HG03460 (cell line): ENCODE results near the gene TTC38.
"Not testable (repeated sequence)": the region's sequence is repeated elsewhere in the genome, so short reads cannot be mapped to it uniquely, and the experiment has no call there.

Source experiments
- ATAC-seq: cut with Tn5 transposase; IDR thresholded peaks from one replicate; pipeline ENCODE4 v1.9.1; 2021; ENCODE audit not compliant: unreplicated experiment

Gene TTC38

DNA sequence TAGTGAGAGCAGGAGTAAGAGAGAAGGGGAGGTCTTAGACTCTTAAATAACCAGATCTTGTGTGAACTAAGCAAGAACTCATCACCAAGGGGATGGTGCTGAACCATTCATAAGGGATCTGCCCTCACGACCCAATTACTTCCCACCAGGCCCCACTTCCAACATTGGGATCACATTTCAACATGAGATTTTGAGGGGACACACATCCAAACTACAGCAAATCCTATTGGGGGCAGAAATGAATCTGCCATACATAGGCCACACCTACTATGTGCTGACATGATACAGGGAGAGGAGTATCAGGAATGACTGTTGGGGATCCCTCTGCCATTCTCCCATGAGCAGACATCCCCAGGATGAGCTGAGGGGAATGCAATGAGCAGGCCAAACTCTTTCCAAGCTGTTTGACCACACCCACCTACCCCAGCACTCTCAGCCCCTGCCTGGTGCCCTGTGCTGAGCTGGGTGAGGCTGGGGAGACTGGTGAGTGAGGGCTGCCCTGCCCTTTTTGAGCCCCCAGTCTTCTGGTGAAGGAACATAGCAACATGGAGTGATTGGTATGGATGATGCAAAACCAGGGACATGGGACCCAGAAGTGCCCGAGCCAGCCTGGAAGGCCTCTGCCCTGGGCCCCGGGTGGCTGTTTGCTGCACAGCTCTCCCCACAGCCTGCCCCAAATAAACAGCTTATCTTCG, 27.6 kb downstream of the TTC38 start:
- ATAC-seq: no peak

DNA sequence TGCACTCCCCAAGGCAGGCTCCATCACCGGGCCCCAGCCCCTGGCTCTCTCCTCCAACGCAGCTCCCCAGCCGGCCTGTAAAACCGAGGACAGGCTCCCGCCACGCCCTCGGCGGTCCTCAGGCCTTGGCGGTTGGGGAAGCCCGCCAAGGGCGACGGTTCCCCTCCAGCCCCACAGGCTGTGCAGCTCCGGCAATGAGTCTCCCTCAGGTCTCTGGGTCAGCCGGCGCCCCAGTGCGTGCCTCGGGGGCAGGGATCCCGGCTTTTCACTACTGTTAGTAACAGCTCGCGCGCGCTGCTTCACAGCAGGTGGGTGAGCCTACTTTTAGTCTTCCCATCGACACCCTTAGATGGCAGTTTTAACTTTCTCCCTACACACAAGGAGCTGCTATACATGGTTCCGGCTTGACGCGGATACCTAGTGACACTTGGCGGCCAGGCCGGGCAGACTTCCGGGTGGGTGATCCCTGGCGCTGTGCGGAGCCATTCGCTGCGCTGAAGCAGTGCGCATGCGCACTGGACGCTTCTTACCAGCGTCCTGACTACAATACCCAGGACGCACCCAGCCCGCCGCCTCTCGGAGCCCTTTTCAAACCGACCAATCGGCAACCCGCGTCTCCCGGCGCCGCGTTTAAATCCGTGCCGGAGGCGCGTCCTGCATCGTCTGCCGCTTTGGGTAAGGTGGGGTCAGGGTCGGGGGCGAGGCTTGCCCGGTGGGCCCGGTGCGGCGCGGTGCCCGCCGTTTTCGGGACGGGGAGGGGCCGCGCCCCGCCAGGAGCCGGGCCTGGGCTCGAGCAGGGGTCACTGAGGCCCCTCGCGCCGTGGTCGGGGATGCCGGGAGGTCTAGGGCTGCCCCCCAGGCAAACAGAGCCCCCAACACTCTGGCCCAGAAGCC, 28.7 kb downstream of the TTC38 start, which contains the start of gene GTSE1:
Gene GTSE1 (plus strand): TSS at position 614 of the 894 bp plus-strand sequence. CDS start 531 bp downstream, outside the sequence.
- peak; percentile 87 for ATAC-seq

DNA sequence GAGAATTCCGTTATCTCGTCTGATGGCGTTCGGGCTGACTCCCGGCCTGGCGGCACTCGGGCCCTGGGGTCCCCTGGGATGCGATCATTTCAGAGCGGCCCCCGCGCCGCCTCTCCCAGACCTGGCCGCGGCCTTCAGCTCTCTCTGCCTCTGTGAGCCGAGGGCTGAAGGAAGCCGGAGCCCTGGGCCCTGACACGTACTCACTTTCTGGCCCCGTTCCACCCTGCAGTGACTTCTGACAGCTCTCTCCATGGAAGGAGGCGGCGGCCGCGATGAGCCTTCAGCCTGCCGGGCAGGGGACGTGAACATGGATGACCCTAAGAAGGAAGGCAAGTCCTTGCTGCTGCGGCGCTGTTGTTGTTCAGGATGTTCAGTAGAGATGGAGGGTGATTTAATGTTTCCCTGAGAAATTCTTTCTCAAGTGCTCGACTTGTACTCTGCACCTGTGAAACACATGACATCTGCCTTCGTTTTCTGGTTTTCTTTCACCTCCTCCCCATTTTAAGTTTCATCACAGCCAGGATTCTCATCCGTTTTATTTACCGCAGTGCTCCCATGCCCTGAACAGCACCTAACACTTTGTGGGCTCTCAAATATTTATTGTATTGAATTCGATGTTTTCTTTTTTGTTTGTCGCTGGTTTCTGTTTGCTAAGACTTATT, 29.5 kb downstream of the TTC38 start:
- peak; percentile 11 for ATAC-seq

DNA sequence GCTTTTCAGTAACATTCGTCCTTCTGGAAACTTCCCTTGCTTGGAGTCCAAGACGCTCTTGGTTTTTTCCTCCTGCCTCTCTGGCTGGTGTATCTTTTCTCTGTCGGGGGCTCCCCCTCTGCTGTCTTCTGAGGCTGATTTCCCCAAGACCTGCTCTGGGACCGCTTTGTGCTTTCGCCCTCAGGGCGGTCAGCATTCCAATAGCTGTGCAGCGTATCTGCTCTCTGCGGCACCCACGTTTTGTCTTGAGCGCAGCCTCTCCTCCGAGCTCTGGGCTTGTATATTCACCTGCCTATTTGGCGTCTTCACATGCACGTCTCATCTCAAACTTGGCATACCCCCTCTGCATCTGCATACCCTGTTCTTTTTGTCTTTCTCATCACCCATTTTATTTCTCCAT, 31.3 kb downstream of the TTC38 start:
- ATAC-seq: no peak

DNA sequence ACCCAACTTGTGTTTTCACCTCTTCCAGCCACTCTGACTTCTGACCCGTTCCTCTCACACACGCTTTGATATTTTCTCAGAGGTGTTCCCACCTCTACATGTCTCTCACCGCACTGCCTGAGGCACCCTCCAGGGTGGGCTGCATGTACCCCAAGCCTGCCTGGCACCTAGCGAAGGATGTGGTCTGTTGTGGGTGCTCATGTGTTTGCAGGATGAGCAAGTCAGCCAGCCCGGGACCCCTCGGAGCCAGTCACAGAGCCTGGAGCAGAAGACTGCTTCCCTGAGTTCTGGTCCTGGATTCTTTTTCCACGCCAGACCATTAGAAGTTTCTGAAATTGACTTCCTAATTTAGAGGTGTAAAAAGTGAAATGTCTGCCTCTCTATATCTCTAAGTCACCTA, 32.7 kb downstream of the TTC38 start:
- ATAC-seq: no peak

DNA sequence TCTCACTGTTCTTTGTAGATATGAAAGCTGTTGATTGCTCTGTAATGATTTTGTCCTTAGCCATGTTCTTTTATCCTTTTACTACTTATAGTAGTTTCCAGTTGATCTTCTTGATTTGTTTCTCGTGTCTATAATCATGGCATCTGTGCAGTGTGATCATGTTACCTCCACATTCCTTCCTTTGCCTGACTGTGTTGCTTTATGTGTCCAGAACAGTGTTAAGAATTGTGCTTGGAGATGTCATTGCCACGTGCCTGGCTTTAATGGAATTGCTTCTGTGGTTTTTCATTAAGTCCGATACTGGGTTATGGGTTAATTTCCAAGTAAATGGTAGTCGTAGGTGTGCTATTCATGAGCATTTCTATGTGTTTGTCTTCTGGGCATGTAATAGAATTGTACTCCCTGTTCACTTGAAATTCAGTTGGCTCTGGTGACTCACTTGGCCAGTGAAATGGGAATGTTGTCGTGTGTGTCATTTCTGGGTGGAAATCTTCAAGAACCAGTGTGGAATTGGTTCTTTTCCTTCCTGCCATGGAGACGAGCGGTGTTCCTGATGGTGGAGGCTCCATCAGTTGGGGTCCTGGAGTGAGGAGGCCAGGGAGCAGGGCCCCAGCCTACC, 35.6 kb downstream of the TTC38 start:
- no peak for ATAC-seq

DNA sequence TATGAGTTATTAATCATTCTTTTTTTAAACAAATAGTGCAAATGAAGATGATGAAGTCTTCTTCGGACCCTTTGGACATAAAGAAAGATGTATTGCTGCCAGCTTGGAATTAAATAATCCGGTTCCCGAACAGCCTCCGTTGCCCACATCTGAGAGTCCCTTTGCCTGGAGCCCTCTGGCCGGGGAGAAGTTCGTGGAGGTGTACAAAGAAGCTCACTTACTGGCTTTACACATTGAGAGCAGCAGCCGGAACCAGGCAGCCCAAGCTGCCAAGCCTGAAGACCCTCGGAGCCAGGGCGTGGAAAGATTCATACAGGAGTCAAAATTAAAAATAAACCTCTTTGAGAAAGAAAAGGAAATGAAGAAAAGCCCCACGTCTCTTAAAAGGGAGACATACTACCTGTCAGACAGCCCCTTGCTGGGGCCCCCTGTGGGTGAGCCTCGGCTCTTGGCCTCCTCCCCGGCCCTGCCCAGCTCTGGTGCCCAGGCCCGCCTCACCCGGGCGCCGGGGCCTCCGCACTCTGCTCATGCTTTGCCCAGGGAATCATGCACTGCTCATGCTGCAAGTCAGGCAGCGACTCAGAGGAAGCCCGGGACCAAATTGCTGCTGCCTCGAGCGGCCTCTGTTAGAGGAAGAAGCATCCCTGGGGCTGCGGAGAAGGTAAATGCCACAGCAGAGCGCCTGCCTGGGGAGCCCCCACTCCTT, 40.6 kb downstream of the TTC38 start:
- ATAC-seq: no peak

DNA sequence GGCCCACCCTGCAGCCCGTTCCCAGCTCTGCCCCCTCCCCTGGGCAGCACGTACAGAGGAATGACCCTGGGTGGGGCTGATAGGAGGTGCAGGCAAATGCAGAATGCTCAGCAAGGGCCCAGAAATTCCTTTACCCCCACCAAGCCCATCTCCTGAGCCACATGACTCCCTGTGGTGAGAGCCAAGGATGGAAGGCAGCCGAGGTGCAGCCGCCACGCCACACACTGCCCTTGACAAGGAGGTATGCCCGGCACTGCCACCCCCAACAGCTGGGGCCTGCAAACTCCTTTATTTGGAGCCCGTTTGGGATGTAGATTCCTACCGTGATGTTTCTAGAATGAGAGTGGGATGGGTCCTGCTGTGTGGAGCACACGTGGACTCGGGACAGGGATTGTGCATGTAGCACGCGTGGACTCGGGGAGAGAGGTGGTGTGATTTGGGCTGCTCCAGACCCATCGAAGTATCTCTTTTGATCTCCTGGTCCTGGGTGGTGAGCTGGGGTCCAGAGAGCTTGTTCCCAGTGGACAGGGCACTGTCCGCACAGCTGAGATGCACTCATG, 41.8 kb downstream of the TTC38 start:
- ATAC-seq: no peak

DNA sequence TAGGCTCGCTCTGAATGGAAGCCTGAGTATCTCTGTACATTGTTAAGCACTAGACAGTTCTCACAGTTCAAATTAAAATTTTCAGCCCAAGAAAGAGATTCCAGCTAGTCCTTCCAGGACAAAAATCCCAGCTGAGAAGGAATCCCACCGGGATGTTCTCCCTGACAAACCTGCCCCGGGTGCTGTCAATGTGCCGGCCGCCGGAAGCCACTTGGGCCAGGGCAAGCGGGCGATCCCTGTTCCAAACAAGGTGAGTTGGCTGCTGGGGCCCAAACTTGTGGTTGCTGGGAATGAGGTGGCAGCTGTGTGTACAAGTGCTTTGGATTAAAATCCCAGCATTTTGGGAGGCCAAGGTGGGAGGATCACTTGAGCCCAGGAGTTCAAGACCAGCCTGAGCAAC, 44.2 kb downstream of the TTC38 start:
- no peak for ATAC-seq

DNA sequence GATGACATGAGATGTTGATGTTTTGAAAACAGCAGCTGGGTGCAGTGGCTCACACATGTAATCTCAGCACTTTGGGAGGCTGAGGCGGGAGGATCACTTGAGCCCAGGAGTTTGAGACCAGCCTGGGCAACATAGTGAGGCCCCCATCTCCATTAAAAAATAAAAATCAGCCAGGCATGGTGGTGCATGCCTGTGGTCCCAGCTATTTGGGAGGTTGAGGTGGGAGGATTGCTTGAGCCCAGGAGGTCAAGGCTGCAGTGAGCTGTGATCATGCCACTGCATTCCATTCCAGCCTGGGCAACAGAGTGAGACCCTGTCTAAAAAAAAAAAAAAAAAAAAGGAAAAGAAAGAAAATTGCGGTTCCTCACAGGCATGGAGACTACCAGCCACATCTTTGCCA, 45.0 kb downstream of the TTC38 start:
- not testable (repeated sequence) for ATAC-seq

DNA sequence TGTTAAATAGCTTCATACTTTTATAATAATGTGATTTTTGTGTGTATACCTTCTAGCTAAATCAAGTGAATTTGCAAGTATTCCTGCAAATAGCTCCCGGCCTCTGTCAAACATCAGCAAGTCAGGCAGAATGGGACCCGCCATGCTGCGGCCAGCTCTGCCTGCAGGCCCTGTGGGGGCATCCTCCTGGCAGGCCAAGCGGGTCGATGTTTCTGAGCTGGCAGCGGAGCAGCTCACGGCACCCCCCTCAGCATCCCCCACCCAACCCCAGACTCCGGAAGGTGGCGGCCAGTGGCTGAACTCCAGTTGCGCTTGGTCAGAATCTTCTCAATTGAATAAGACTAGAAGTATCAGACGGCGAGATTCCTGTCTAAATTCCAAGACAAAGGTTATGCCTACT, 48.2 kb downstream of the TTC38 start:
- no peak for ATAC-seq

DNA sequence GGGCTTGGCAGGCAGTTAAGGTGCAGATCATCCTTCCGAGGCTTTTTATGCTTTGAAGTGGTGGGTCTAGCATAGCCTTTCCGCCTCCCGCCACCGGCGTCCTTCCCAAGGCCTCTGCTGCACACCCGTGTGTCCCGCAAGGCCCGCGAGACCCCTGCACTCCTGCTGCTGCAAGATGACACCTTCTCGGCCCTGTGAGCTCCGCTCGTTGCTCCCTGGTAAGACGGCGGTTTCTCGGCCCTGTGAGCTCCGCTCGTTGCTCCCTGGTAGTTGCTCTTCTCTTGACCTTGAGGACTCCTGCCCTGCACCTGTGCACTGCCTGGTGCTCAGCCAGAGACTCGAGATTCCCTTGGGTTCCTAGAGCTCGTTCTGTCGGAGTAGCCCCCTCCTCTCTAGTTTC, 49.8 kb downstream of the TTC38 start:
- no peak for ATAC-seq

DNA sequence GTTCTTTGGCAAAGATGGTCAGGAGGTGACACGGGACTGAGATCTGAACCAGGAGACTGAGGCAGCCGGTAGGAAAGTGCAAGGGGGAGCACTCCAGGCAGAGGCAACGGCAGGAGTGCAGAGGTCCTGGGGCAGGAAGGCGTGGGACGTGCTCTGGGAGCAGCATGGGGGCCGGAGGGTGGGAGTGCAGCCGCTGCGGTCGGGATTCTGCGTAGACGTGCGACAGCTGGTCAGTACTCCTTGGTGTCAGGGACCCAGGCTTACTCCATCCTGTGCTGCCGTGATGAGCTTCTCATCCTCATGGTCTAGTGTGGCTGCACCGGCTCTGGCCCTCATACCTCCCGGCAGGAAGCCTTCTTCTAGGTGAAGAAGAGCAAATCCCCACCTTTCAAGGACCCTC, 50.8 kb downstream of the TTC38 start:
- no peak for ATAC-seq

DNA sequence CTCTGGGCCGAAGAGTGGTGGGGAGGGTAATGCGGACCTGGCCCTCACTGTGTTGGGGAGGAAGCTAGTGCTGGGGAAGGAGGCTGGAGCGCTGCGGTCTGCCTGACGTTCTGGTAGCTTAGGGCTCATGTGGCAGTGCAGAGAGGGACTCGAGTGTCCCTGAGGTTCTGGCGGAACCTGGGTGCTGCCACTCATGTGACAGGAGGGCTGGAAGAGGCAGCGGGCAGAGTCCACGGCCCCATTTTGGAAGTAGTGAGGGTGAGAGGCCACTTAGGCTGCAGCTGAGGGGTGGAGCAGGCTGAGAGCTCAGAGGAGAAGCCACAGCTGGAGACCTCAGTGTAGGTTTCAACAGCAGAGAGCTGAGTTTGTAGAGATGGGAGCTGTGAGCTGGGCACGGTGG, 51.5 kb downstream of the TTC38 start:
- ATAC-seq: no peak

DNA sequence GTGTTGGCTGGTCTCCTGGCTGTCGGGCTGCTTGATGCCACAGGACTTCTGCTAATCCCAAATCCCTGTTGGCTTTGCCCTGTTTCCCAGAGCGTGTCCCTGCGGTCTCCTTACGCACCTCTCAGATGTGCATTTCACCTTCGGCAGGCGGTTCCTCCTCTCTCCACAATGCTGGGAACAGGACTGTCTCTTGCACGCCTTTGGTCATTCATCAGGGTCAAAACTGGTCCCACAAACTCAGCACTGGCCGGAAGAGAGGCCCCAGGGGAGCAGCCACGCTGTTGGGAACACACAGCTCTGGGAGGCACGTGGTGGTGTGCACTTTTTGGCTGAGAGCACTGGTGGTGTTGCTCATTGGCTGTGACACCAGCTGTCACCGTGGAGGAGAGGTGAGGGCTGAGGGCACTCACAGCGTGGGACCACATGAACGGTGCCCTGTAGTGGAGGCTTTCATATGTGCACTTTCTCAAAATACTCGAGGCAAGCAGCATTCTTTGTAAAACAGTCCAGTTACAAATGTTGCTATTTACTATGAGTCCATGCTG, 52.4 kb downstream of the TTC38 start:
- no peak for ATAC-seq

DNA sequence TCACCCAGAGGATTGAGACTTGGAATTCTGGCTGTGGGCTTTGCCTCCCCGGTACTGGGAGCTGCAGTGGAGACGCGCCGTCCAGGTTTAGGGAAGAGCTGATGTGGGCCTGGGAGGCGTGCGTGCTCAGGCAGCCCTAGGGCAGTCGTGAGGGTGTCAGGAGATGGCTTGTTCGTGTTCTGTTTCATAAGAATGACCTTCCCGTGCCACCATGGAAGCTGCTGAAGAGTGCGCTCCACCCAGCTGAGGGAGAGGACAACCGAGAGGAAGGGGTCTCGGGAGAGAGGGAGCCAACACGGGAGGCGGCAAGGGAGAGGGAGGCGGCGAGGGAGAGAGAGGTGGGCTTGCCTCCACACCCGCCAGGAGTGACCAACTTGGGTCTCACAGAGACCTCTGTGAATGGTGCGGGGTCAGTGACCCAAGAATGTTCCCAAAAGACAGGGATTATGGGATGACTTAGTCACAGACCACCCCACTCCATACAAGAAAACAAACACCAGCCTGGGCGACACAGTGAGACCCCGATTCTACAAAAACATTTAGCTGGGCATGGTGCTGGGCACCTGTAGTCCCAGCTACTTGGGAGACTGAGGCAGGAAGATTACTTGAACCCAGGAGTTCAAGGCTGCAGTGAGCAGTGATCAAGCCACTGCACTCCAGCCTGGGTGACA, 53.0 kb downstream of the TTC38 start:
- ATAC-seq: no peak

DNA sequence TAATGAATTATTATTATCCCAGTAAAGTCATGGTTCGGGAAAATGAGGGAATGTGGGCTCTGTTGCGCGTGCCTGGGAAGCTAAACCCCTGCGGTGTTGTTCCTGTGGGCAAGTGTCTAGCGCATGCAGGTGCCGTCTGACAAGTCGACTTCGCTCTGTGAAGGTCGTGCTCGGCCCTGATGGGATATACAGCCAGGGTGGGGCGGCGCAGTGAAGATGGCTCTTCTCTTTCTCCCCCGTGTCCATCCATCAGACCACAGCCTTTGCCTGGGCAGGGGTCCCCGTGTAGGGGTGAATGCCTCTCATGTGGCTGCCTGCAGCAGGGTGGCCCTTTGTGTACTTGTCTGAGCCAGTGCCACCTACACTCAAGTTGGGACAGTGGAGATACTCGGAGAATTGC, 54.9 kb downstream of the TTC38 start:
- ATAC-seq: no peak

DNA sequence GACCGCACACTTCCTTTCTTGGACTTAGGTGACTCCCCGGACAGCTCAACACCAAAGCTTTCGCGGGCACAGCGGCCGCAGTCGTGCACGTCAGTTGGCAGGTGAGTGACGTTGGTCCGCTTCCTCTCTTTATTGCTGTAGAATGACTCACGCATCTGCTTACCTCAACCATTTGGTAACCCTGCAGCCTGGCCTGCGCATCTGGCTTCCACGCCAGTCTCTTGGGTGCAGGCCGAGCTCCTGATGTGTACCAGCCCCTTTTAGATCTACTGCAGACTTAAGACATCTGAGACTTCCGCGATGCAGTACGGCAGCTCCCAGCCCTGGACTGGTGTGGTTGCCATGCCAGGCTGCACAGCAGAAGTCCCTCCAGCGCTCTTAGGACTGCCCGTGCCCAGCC, 55.4 kb downstream of the TTC38 start:
- no peak for ATAC-seq

DNA sequence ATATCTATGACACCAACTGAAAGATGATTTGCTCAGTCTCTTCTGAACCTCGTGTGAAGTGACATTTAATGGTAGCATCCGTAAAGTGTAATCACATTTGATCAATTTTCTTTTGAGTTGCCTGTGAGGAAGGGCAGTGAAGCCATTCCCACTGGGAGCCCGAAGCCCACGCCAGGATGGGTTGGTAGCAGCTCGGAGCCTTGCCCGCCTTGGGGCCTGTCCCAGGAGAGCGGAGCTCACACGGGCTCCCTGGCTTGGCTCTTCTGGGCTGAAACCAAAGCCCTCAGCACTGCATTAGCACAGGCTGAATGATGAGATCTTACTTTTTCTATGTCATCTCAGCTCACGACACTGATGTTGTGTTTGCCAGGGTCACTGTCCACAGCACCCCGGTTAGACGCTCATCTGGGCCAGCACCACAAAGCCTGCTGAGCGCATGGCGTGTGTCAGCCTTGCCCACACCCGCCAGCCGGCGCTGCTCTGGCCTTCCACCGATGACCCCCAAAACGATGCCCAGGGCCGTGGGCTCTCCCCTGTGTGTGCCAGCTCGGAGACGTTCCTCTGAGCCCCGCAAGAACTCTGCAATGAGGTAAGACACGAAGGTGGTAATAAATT, 58.4 kb downstream of the TTC38 start:
- ATAC-seq: no peak
